Keratinocyte (primary cell): ENCODE results near the gene CYFIP1. TPM values are rescaled to one million over a fixed set of nuclear protein-coding genes. Genes with fewer than 3 reads are reported as not detected.

Source experiments
- DNase-seq: peaks from one replicate; pipeline ENCODE4 v3.0.0-alpha.2; 2011; ENCODE audit warnings: low read depth, missing footprints, low spot score
- FAIRE-seq: peaks from 2 replicates; lab custom pipeline; 2011; peaks lifted over from hg19 to GRCh38; lab: Jason Lieb, UNC
- H2AFZ ChIP-seq: 2 replicates; pipeline ENCODE4 v1.6.0; 2012; ENCODE audit warnings: low read length, control low read depth, inconsistent platforms; ENCODE audit not compliant: control insufficient read depth
- H3K27ac ChIP-seq: 2 replicates; pipeline ENCODE4 v1.5.1; 2011; ENCODE audit warnings: low read length; ENCODE audit not compliant: control insufficient read depth, insufficient read depth
- H3K27me3 ChIP-seq: 3 replicates; pipeline ENCODE4 v1.6.0; 2011; ENCODE audit warnings: low read length; ENCODE audit not compliant: control insufficient read depth, insufficient read depth; ENCODE audit errors: extremely low read depth
- H3K36me3 ChIP-seq, 2 experiments: 2 replicates in 1 of 2; 3 replicates in 1 of 2; pipeline ENCODE4 v1.5.1; 2011; ENCODE audit warnings: low read length in 2 of 2, mild to moderate bottlenecking in 1 of 2; ENCODE audit not compliant: control insufficient read depth in 2 of 2, insufficient read depth in 2 of 2; ENCODE audit errors: extremely low read depth in 1 of 2
- H3K4me1 ChIP-seq: 3 replicates; pipeline ENCODE4 v1.5.1; 2011; ENCODE audit warnings: low read length; ENCODE audit not compliant: control insufficient read depth, insufficient read depth; ENCODE audit errors: extremely low read depth
- H3K4me2 ChIP-seq: 3 replicates; pipeline ENCODE4 v1.6.0; 2011; ENCODE audit warnings: low read depth, low read length; ENCODE audit not compliant: control insufficient read depth, insufficient read depth; ENCODE audit errors: extremely low read depth
- H3K4me3 ChIP-seq, 3 experiments: fragments of 200-600 bp in 1 of 3; sonication (generic) in 1 of 3; 2 replicates in 2 of 3; 3 replicates in 1 of 3; pipeline ENCODE4 v1.5.1; 2011 to 2016; ENCODE audit warnings: low read length in 3 of 3, mild to moderate bottlenecking in 3 of 3, control low read depth in 2 of 3, inconsistent platforms in 1 of 3, low read depth in 1 of 3, mixed read lengths in 1 of 3, mixed run types in 1 of 3, moderate library complexity in 1 of 3; ENCODE audit not compliant: control insufficient read depth in 2 of 3, insufficient read depth in 2 of 3; ENCODE audit errors: extremely low read depth in 1 of 3
- H3K79me2 ChIP-seq: 2 replicates; pipeline ENCODE4 v1.6.0; 2012; ENCODE audit warnings: low read length; ENCODE audit not compliant: control insufficient read depth, insufficient read depth
- H3K9ac ChIP-seq: 3 replicates; pipeline ENCODE4 v1.6.0; 2011; ENCODE audit warnings: low read length; ENCODE audit not compliant: control insufficient read depth, insufficient read depth; ENCODE audit errors: extremely low read depth
- H3K9me1 ChIP-seq: 3 replicates; pipeline ENCODE4 v1.6.0; 2011; ENCODE audit warnings: low read length; ENCODE audit not compliant: control insufficient read depth, insufficient read depth; ENCODE audit errors: extremely low read depth
- H3K9me3 ChIP-seq: 2 replicates; pipeline ENCODE4 v1.5.1; 2012; ENCODE audit warnings: low read depth, low read length; ENCODE audit not compliant: control insufficient read depth
- H4K20me1 ChIP-seq: 3 replicates; pipeline ENCODE4 v1.6.0; 2011; ENCODE audit warnings: low read length; ENCODE audit not compliant: control insufficient read depth, insufficient read depth; ENCODE audit errors: extremely low read depth
- CTCF ChIP-seq, 3 experiments: IDR thresholded peaks in 1 of 3; conservative IDR thresholded peaks in 1 of 3; optimal IDR thresholded peaks in 1 of 3; 2 replicates in 2 of 3; 3 replicates in 1 of 3; pipeline versions ENCODE3 to v1.5.1; 2011; ENCODE audit warnings: low read length in 3 of 3, mild to moderate bottlenecking in 3 of 3, moderate library complexity in 2 of 3, control low read depth in 1 of 3, inconsistent platforms in 1 of 3; ENCODE audit not compliant: insufficient read depth in 2 of 3; ENCODE audit errors: extremely low read depth in 1 of 3
- EZH2 ChIP-seq: IDR thresholded peaks from one replicate; pipeline ENCODE4 v1.6.1; 2012; ENCODE audit warnings: inconsistent platforms, mild to moderate bottlenecking, low read length, moderate library complexity
- dilution Hi-C: fragments of 300-500 bp; cut with MboI; formaldehyde crosslinking; loops from one replicate; pipeline ENCODE4 v1.7.0; 2020; ENCODE audit warnings: low sequenced_read_pairs; ENCODE audit not compliant: extremely low pct_ligation_motif_present
- polyA plus RNA-seq, 5 experiments: library from polyadenylated mRNA; depleted of rRNA in 3 of 5; stranded (reverse) in 3 of 5; stranded (forward) in 1 of 5; unstranded in 1 of 5; fragments of >200 nt; gene quantifications; 1 replicate in 1 of 5; 2 replicates in 3 of 5; 3 replicates in 1 of 5; pipeline versions ENCODE4 v1.2.1 to v1.2.3, GENCODE V29; 2011 to 2012; ENCODE audit warnings: missing spikeins in 2 of 5, low read depth in 1 of 5, low replicate concordance in 1 of 5

The CYFIP1 gene
- polyA plus RNA-seq, 1 donor (not counting 4 experiments of a cell fraction or from before 2014, with no cell fraction given) = 72.3 TPM

- no peaks in the 10 kb centered on the region for H3K27me3 ChIP-seq
- H3K9me3 ChIP-seq = no peaks in the 10 kb centered on the region
- no peak overlapping the region for H3K4me3 ChIP-seq
- H3K4me2 ChIP-seq = no peak overlapping the region
- H3K36me3 ChIP-seq = peaks cover 11 to 50% of the 10 kb centered on the region in 2 experiments
- no peaks in the 10 kb centered on the region for H4K20me1 ChIP-seq
- H3K9me1 ChIP-seq = no peaks in the 10 kb centered on the region
- no peak overlapping the region for H3K9ac ChIP-seq
- H3K27ac ChIP-seq = no peak overlapping the region
- DNase-seq (no peak), FAIRE-seq (no peak)
- no peaks in the 10 kb centered on the region for H3K4me1 ChIP-seq
- TF ChIP-seq CTCF (optimal IDR thresholded peaks at IDR 0.05 in 1 of 3, IDR thresholded peaks at IDR 0.05 in 1 of 3, conservative IDR thresholded peaks at IDR 0.05 in 1 of 3; ENCODE audit: extremely low read depth in 1 of 3, insufficient read depth in 2 of 3, low read length in 3 of 3) (no peak), EZH2 (no peak)
- dilution Hi-C loops = no loop called here
- no peaks in the 10 kb centered on the region for H3K79me2 ChIP-seq
- no peak overlapping the region for H2AFZ ChIP-seq
Observed at GRCh38 chr15:22877607-22878006, 102.6 kb downstream of the CYFIP1 start.

GRCh38 chr15:22877117-22877516 lies 103.1 kb downstream of the CYFIP1 start:
- Histone ChIP-seq H3K9me1 (no peaks in the 10 kb centered on the region), H2AFZ (no peak overlapping the region), H3K79me2 (no peaks in the 10 kb centered on the region), H3K36me3 (peaks cover 10 to 46% of the 10 kb centered on the region in 2 experiments), H3K4me2 (no peak overlapping the region), H3K27me3 (no peaks in the 10 kb centered on the region), H4K20me1 (no peaks in the 10 kb centered on the region), H3K9ac (no peak overlapping the region), H3K9me3 (no peaks in the 10 kb centered on the region), H3K4me1 (no peaks in the 10 kb centered on the region), H3K27ac (no peak overlapping the region), H3K4me3 (no peak overlapping the region)
- dilution Hi-C loops = no loop called here
- no peak for DNase-seq
- TF ChIP-seq EZH2 (no peak), CTCF (optimal IDR thresholded peaks at IDR 0.05 in 1 of 3, IDR thresholded peaks at IDR 0.05 in 1 of 3, conservative IDR thresholded peaks at IDR 0.05 in 1 of 3; ENCODE audit: extremely low read depth in 1 of 3, insufficient read depth in 2 of 3, low read length in 3 of 3) (no peak)
- FAIRE-seq = no peak
